NCI-H2081 treated with DMSO at 0.1 percent for 48 hours (cell line): ENCODE results near the gene OTOP3.
"Not testable (repeated sequence)": the region's sequence is repeated elsewhere in the genome, so short reads cannot be mapped to it uniquely, and the experiment has no call there.

Source experiments
- DNase-seq: peaks from one replicate; lab custom pipeline; 2025; lab: John Stamatoyannopoulos, UW

Gene OTOP3

GRCh38 chr17:74935585-74936469, at the start of gene OTOP3:
Gene OTOP3, plus strand, starts transcription at chr17:74935898. Its CDS starts 24 bp downstream, at chr17:74935922.
- DNase-seq: no peak

GRCh38 chr17:74888469-74888868, 47.2 kb upstream of the OTOP3 start:
- DNase-seq: no peak

- no peak for DNase-seq
These were observed 45.1 kb upstream of the OTOP3 start for GRCh38 chr17:74890554-74890953.

- DNase-seq: no peak
These were observed 43.5 kb upstream of the OTOP3 start for GRCh38 chr17:74892013-74892841.

- DNase-seq: no peak
These were observed 42.5 kb upstream of the OTOP3 start, which contains the start of gene FADS6 for GRCh38 chr17:74892974-74893911. Gene FADS6, minus strand, starts transcription at chr17:74893633. Its CDS starts 38 bp downstream, at chr17:74893595.

- DNase-seq: no peak
These were observed 41.6 kb upstream of the OTOP3 start for GRCh38 chr17:74893936-74894671.

- no peak for DNase-seq
These were observed 37.2 kb upstream of the OTOP3 start for GRCh38 chr17:74898376-74898946.

- no peak for DNase-seq
These were observed 35.5 kb upstream of the OTOP3 start for GRCh38 chr17:74900208-74900607.

- DNase-seq: no peak
These were observed 34.2 kb upstream of the OTOP3 start for GRCh38 chr17:74901353-74902135.

GRCh38 chr17:74903034-74903433, 32.7 kb upstream of the OTOP3 start:
- DNase-seq: no peak

GRCh38 chr17:74903671-74904070, 32.0 kb upstream of the OTOP3 start:
- no peak for DNase-seq

- DNase-seq: no peak
These were observed 30.9 kb upstream of the OTOP3 start for GRCh38 chr17:74904687-74905409.

- DNase-seq: not testable (repeated sequence)
These were observed 29.4 kb upstream of the OTOP3 start for GRCh38 chr17:74906214-74906793.

- DNase-seq: no peak
These were observed 28.7 kb upstream of the OTOP3 start for GRCh38 chr17:74907012-74907411.

GRCh38 chr17:74909097-74909496, 26.6 kb upstream of the OTOP3 start:
- not testable (repeated sequence) for DNase-seq

- not testable (repeated sequence) for DNase-seq
These were observed 24.3 kb upstream of the OTOP3 start for GRCh38 chr17:74911423-74911822.

GRCh38 chr17:74916136-74916850, 19.4 kb upstream of the OTOP3 start:
- DNase-seq: no peak

GRCh38 chr17:74916851-74917199, 18.9 kb upstream of the OTOP3 start:
- no peak for DNase-seq
